Upper lobe of left lung (tissue), 6 donors: Measurements from ENCODE around the gene HDDC2. TPM values are rescaled to one million over a fixed set of nuclear protein-coding genes. Genes with fewer than 3 reads are reported as not detected.

ENCODE experiments used
- ATAC-seq, 2 donors: fragments of 200-7000 bp; cut with Tn5 transposase; one replicate each; pipeline ENCODE4 v1.9.1; 2022; ENCODE audit warnings: mild to moderate bottlenecking in 2 of 2, moderate library complexity in 2 of 2; ENCODE audit not compliant: low FRiP score in 2 of 2
- DNase-seq, 2 donors: peaks; one replicate each; pipeline ENCODE4 v3.0.0-alpha.2; 2019 to 2020
- H3K27ac ChIP-seq, 4 donors: fragments of 200-600 bp; sonication (generic); one replicate each; pipeline ENCODE4 v1.5.1; 2016 to 2019
- H3K27me3 ChIP-seq, 4 donors: fragments of 200-600 bp; sonication (generic); one replicate each; pipeline ENCODE4 v1.5.1; 2017 to 2019
- H3K36me3 ChIP-seq, 4 donors: fragments of 200-600 bp; sonication (generic); one replicate each; pipeline ENCODE4 v1.5.1; 2016 to 2019
- H3K4me1 ChIP-seq, 4 donors: fragments of 200-600 bp; sonication (generic); one replicate each; pipeline ENCODE4 v1.5.1; 2018 to 2019
- H3K4me3 ChIP-seq, 4 donors: fragments of 200-600 bp; sonication (generic); one replicate each; pipeline ENCODE4 v1.5.1; 2017 to 2019; ENCODE audit warnings: mild to moderate bottlenecking in 2 of 4, moderate library complexity in 1 of 4
- H3K9me3 ChIP-seq, 4 donors: fragments of 200-600 bp; sonication (generic); one replicate each; pipeline ENCODE4 v1.5.1; 2018 to 2019
- EP300 ChIP-seq, 4 donors: sonication (generic); formaldehyde crosslinking; IDR thresholded peaks; one replicate each; pipeline ENCODE4 v1.5.1; 2017; ENCODE audit warnings: antibody characterized with exemption in 4 of 4, control low read depth in 2 of 4
- POLR2A ChIP-seq, 4 donors: fragments of 450-650 bp; IDR thresholded peaks; one replicate each; pipeline ENCODE4 v1.5.1; 2016 to 2017; ENCODE audit warnings: antibody characterized with exemption in 4 of 4, mild to moderate bottlenecking in 2 of 4
- POLR2AphosphoS5 ChIP-seq, 2 donors: sonication (generic); formaldehyde crosslinking; IDR thresholded peaks; one replicate each; pipeline ENCODE4 v1.5.1; 2017; ENCODE audit warnings: antibody characterized with exemption in 2 of 2
- WGBS, 2 donors: methylation state at CpG; one replicate each; pipeline ENCODE4 v1.1.5; 2017 to 2018; 5-methylcytosine and 5-hydroxymethylcytosine counted together
- total RNA-seq, 6 donors: library from RNA; depleted of rRNA in 4 of 6; stranded (reverse); fragments of >200 nt in 4 of 6; gene quantifications; one replicate each; pipeline versions ENCODE4 v1.1.0 to v1.2.1, GENCODE V29; 2016 to 2021
- TF ChIP-seq, protein P1 (sequence below), 6 experiments: fragments of 450-650 bp in 4 of 6; fragments of 200-600 bp in 2 of 6; sonication (generic) in 2 of 6; IDR thresholded peaks; one replicate each; pipeline ENCODE4 v1.5.1; 2016 to 2019; ENCODE audit warnings: antibody characterized with exemption in 6 of 6
- donor health status: DM: no; HTN: no; CAD: no; lungs with moderate emphysema.
- donor health status: DM: no; HTN: yes; CAD: no; lungs with severe emphysema.

The HDDC2 gene
- total RNA-seq, 6 donors from 2014 or later, result 31.4 to 57.5 (median 47.4) TPM

DNA sequence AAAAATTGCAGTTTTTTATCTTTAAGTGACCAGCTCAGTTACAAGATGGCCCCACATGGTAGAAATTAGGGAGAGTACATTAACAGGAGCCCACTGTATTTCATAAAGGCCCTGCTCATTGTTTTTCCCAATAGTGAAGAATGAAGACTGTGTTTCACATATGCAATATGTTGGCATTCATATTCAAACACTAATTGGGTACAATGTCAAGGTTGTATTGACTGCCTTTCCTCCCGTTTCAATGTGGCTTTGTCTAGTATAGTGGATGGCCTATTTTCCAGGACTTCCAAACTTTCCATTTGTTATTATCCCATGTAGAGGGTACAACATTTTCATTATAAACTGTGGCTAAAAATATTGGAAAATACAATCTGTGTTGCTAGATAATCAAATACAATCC, 51.3 kb downstream of the HDDC2 start:
- H3K36me3 ChIP-seq, result no peaks in the 10 kb centered on the region
- H3K4me3 ChIP-seq, result no peak overlapping the region
- no peak for DNase-seq
- no peaks in the 10 kb centered on the region for H3K9me3 ChIP-seq
- no peak overlapping the region for H3K27ac ChIP-seq
- H3K4me1 ChIP-seq, result no peaks in the 10 kb centered on the region
- no peaks in the 10 kb centered on the region for H3K27me3 ChIP-seq
- no peak for ATAC-seq
- TF ChIP-seq EP300 (IDR thresholded peaks at IDR 0.05) (no peak), POLR2A (IDR thresholded peaks at IDR 0.05) (no peak), POLR2AphosphoS5 (IDR thresholded peaks at IDR 0.05) (no peak)
- TF ChIP-seq, protein P1, sequence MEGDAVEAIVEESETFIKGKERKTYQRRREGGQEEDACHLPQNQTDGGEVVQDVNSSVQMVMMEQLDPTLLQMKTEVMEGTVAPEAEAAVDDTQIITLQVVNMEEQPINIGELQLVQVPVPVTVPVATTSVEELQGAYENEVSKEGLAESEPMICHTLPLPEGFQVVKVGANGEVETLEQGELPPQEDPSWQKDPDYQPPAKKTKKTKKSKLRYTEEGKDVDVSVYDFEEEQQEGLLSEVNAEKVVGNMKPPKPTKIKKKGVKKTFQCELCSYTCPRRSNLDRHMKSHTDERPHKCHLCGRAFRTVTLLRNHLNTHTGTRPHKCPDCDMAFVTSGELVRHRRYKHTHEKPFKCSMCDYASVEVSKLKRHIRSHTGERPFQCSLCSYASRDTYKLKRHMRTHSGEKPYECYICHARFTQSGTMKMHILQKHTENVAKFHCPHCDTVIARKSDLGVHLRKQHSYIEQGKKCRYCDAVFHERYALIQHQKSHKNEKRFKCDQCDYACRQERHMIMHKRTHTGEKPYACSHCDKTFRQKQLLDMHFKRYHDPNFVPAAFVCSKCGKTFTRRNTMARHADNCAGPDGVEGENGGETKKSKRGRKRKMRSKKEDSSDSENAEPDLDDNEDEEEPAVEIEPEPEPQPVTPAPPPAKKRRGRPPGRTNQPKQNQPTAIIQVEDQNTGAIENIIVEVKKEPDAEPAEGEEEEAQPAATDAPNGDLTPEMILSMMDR (IDR thresholded peaks at IDR 0.05), result no peak
- 84 to 100% methylated on average over 1 of the region's 1 CpG for WGBS, 2 donors

DNA sequence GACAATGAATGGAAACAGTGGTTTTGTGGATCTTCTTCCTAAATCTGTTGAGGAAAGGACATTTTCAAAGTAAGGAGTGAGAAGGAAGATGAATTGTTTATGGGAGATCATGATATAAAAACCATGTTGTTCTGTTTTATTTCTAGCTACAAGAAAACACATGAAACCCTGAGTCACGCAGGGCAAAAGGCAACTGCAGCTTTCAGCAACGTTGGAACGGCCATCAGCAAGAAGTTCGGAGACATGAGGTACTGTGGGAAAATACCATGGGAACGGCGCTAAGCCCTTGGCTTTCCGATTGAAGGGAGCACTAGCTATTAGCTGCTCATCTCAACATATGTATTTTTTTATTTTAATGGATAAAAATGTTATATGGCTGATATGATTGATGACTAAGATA, 53.6 kb downstream of the HDDC2 start:
- Histone ChIP-seq H3K4me1 (no peaks in the 10 kb centered on the region), H3K4me3 (no peak overlapping the region), H3K36me3 (no peaks in the 10 kb centered on the region), H3K9me3 (no peaks in the 10 kb centered on the region), H3K27me3 (no peaks in the 10 kb centered on the region), H3K27ac (no peak overlapping the region)
- 94 to 96% methylated on average over 7 of the region's 7 CpGs for WGBS, 2 donors
- DNase-seq (no peak), ATAC-seq (no peak)
- TF ChIP-seq POLR2A (IDR thresholded peaks at IDR 0.05) (no peak), POLR2AphosphoS5 (IDR thresholded peaks at IDR 0.05) (no peak), EP300 (IDR thresholded peaks at IDR 0.05) (no peak)
- TF ChIP-seq, protein P1 (IDR thresholded peaks at IDR 0.05), result no peak

DNA sequence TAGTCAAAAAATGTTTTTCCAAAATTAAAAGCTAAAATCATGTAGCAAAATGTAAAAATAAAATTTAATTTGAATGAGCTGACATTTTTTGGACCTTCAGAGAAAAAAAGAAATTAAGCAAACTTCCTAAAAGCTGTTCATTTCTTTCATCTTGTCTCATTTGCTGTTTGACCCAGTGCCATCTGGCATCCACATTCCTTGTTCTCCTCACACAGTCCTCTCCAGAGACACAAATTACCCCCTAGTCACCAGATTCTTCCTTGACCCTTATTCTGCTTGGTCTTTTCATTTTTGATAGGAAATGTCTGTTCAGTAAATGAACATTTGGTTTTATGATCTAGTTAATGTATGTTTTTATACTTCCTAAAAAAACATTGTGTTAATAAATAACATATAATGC, 55.2 kb downstream of the HDDC2 start:
- no peak for TF ChIP-seq POLR2AphosphoS5 (IDR thresholded peaks at IDR 0.05)
- no peak overlapping the region for H3K27ac ChIP-seq
- H3K27me3 ChIP-seq, result no peaks in the 10 kb centered on the region
- no peak for ATAC-seq
- H3K4me3 ChIP-seq, result no peak overlapping the region
- DNase-seq, result no peak
- no peaks in the 10 kb centered on the region for H3K4me1 ChIP-seq
- no peaks in the 10 kb centered on the region for H3K9me3 ChIP-seq
- H3K36me3 ChIP-seq, result no peaks in the 10 kb centered on the region

DNA sequence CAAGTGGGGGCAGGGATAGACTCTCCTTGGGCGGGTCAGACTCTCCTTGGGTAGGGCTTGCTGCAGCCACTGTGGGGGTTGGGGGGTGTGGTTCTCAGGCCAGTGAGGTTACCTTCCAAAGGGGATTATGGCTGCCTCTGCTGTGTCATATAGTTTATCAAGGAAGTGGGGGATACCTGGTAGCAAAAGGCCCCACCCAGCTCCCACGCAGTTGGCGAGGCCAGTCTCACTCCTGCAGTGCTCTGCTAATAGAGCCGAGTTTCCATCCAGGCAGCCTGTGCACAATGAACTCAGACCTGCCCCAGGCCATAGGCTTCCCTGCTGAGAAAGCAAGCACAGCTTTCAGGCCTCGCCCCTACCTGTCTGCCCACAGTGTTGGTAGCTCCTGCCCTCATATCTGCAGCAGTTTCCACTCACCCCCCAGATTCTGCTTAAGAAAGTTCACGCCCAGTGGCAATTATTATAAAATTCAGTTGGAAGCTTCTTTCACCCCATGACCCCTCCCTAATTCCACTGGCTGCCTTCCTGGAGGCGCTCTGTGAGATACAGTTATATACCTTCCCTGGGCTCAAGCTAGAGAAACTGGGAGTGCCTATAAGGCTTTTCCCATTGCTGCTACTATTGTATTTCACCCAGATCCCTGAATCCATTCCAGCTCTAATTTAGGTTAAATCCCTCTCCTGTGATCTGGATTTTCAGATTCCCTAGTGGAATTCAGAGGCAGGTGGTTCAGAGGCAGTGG, 56.1 kb downstream of the HDDC2 start:
- WGBS, 2 donors, result 85 to 94% methylated on average over 6 to 7 of the region's 7 CpGs
- TF ChIP-seq, protein P1 (IDR thresholded peaks at IDR 0.05), result no peak
- TF ChIP-seq POLR2A (IDR thresholded peaks at IDR 0.05), result no peak
- Histone ChIP-seq H3K27ac (no peak overlapping the region), H3K4me1 (no peaks in the 10 kb centered on the region), H3K9me3 (peaks cover 0 to 3% (median 0%) of the 10 kb centered on the region in 4 donors), H3K36me3 (no peaks in the 10 kb centered on the region), H3K4me3 (no peak overlapping the region), H3K27me3 (no peaks in the 10 kb centered on the region)
- ATAC-seq, result no peak
- no peak for DNase-seq

DNA sequence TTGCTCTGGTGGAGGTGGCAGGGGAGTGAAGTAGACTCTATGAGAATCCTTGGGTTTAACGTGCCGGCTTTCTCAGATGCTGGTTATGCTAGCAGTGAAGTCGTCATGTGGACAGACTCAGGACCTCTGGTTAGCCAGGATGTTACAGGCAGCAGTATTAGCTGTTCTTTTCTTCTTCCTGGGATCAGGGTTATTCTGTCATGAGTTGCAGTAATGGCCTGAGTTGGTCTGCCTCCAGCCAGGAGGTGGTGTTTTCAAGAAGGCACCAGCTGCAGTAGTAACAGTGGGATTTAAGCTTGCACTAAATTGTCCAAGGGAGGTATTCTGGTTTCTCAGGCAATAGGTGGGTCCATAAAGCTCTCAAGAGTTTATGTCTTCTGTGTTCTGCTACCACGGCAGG, 56.7 kb downstream of the HDDC2 start:
- H3K36me3 ChIP-seq, result no peaks in the 10 kb centered on the region
- H3K9me3 ChIP-seq, result peaks cover 0 to 6% (median 0%) of the 10 kb centered on the region in 4 donors
- H3K27me3 ChIP-seq, result no peaks in the 10 kb centered on the region
- no peaks in the 10 kb centered on the region for H3K4me1 ChIP-seq
- 86 to 89% methylated on average over 4 of the region's 4 CpGs for WGBS, 2 donors
- H3K4me3 ChIP-seq, result no peak overlapping the region
- DNase-seq, result no peak
- no peak overlapping the region for H3K27ac ChIP-seq
- ATAC-seq, result no peak
- TF ChIP-seq, protein P1 (IDR thresholded peaks at IDR 0.05), result no peak
